Stomach (tissue), 4 donors: ENCODE measurements around the gene GRHL3.

Experiments used
- CTCF ChIP-seq, 7 experiments: fragments of 450-650 bp in 4 of 7; fragments of 200-600 bp in 3 of 7; sonication (generic) in 3 of 7; IDR thresholded peaks; one replicate each; pipeline ENCODE4 v1.5.1; 2016 to 2019; ENCODE audit warnings: antibody characterized with exemption in 7 of 7, control low read depth in 2 of 7, mild to moderate bottlenecking in 1 of 7
- EP300 ChIP-seq: sonication (generic); formaldehyde crosslinking; IDR thresholded peaks from one replicate; pipeline ENCODE4 v1.6.1; 2017; ENCODE audit warnings: antibody characterized with exemption
- POLR2A ChIP-seq, 4 donors: fragments of 450-650 bp; IDR thresholded peaks; one replicate each; pipeline ENCODE4 v1.6.1; 2016; ENCODE audit warnings: antibody characterized with exemption in 4 of 4, control low read depth in 2 of 4, mild to moderate bottlenecking in 1 of 4, moderate library complexity in 1 of 4

DNA sequence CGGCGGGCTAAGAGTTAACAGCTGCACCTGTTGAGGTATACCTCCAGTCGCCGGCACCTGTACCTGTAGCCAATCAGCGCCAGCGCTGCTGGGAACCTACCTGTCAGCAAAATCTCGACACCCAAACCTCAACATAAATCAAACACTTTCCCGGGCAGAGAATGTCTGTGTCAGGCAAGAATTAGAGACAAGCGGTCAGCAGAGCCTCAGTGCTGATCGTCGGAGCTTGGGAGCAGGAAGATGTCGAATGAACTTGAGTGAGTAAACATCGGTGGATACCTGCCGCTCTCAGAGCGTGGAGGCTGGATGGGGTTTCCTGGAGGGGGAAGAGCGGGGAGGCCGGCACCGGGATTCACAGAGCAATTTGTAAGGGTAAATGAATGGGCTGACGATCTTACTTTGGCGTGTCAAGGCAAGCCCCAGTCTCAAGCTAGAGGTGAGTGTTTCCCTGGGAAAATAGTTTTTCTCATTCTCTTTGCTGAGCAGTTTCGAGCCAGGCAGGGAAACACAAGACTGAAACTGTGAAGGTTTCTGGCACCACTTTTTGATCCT is at the start of gene GRHL3:
- TF ChIP-seq CTCF (IDR thresholded peaks at IDR 0.05) (no peak), EP300 (no peak), POLR2A (IDR thresholded peaks at IDR 0.05) (no peak)
